SK-N-SH (cell line): ENCODE results near the gene LTBP2. TPM values are rescaled to one million over a fixed set of nuclear protein-coding genes. Genes with fewer than 3 reads are reported as not detected.
A peak's percentile ranks its signal among the peaks of the same experiment; 100 is the strongest.

Source experiments
- CTCF ChIA-PET: fragments of 300-600, 350-600 bp; formaldehyde crosslinking; extraction: SDS; loops from one replicate; lab custom pipeline; 2021; lab: Yijun Ruan, JAX
- POLR2A ChIA-PET: fragments of 350-600 bp; sonication (Branson Sonifier 250); formaldehyde crosslinking; extraction: SDS; loops from one replicate; lab custom pipeline; 2020; ENCODE audit warnings: antibody characterized with exemption, inconsistent platforms; lab: Yijun Ruan, JAX
- DNase-seq: peaks from one replicate; pipeline ENCODE4 v3.0.0; 2012
- H2AFZ ChIP-seq: fragments of 200-600 bp; sonication (generic); 2 replicates; pipeline ENCODE4 v1.8.1; 2016; ENCODE audit warnings: antibody characterized with exemption, mild to moderate bottlenecking, low read depth
- H3F3A ChIP-seq: fragments of 200-600 bp; sonication (generic); replicated peaks from 2 replicates; pipeline ENCODE3; 2016; ENCODE audit warnings: antibody characterized with exemption, mild to moderate bottlenecking; ENCODE audit not compliant: insufficient read depth
- H3K27ac ChIP-seq, 2 experiments: fragments of 200-500 bp in 1 of 2; fragments of 200-600 bp in 1 of 2; sonication (Bioruptor generic) in 1 of 2; sonication (generic), shearing (Covaris generic) in 1 of 2; 2 replicates each; pipeline versions ENCODE4 v1.5.1 to v1.6.1; 2014 to 2016; ENCODE audit warnings: low read depth in 2 of 2, inconsistent platforms in 1 of 2, low read length in 1 of 2, mild to moderate bottlenecking in 1 of 2, mixed read lengths in 1 of 2
- H3K27me3 ChIP-seq: fragments of 200-600 bp; sonication (generic), shearing (Covaris generic); 2 replicates; pipeline ENCODE4 v1.6.1; 2016; ENCODE audit warnings: mixed run types; ENCODE audit not compliant: insufficient read depth
- H3K36me3 ChIP-seq, 2 experiments: fragments of 200-500 bp in 1 of 2; fragments of 200-600 bp in 1 of 2; sonication (Bioruptor generic) in 1 of 2; sonication (generic) in 1 of 2; replicated peaks in 1 of 2; 2 replicates each; pipeline versions ENCODE3 to v1.5.1; 2014 to 2016; ENCODE audit warnings: low read length in 1 of 2, mild to moderate bottlenecking in 1 of 2; ENCODE audit not compliant: insufficient read depth in 2 of 2, control insufficient read depth in 1 of 2
- H3K4me1 ChIP-seq, 2 experiments: fragments of 200-500 bp in 1 of 2; fragments of 200-600 bp in 1 of 2; sonication (Bioruptor generic) in 1 of 2; sonication (generic), shearing (Covaris generic) in 1 of 2; 2 replicates each; pipeline versions ENCODE4 v1.5.1 to v1.6.1; 2014 to 2016; ENCODE audit warnings: low read depth in 1 of 2, low read length in 1 of 2, mixed run types in 1 of 2; ENCODE audit not compliant: insufficient read depth in 2 of 2, control insufficient read depth in 1 of 2
- H3K4me2 ChIP-seq: fragments of 200-600 bp; sonication (generic), shearing (Covaris generic); 2 replicates; pipeline ENCODE4 v1.6.1; 2017; ENCODE audit warnings: mixed run types
- H3K4me3 ChIP-seq, 2 experiments: fragments of 200-500 bp in 1 of 2; fragments of 200-600 bp in 1 of 2; sonication (Bioruptor generic) in 1 of 2; sonication (generic), shearing (Covaris generic) in 1 of 2; 2 replicates each; pipeline versions ENCODE4 v1.5.1 to v1.8.1; 2014 to 2016; ENCODE audit warnings: low read depth in 2 of 2, inconsistent platforms in 1 of 2, low read length in 1 of 2, mild to moderate bottlenecking in 1 of 2, mixed read lengths in 1 of 2, moderate library complexity in 1 of 2
- H3K79me2 ChIP-seq: fragments of 200-600 bp; sonication (generic); 2 replicates; pipeline ENCODE4 v1.8.1; 2017; ENCODE audit warnings: mild to moderate bottlenecking; ENCODE audit not compliant: insufficient read depth
- H3K9ac ChIP-seq: fragments of 200-600 bp; sonication (generic); 2 replicates; pipeline ENCODE4 v1.6.1; 2017; ENCODE audit warnings: mixed run types
- H3K9me2 ChIP-seq: fragments of 200-600 bp; sonication (generic); 2 replicates; pipeline ENCODE4 v1.6.1; 2017; ENCODE audit warnings: mixed run types
- H3K9me3 ChIP-seq: fragments of 200-600 bp; sonication (generic); 2 replicates; pipeline ENCODE4 v1.6.1; 2017; ENCODE audit warnings: mixed run types, mild to moderate bottlenecking, moderate library complexity
- H4K20me1 ChIP-seq: fragments of 200-600 bp; sonication (generic); 2 replicates; pipeline ENCODE4 v1.6.1; 2017; ENCODE audit warnings: mild to moderate bottlenecking, mixed run types; ENCODE audit not compliant: insufficient read depth
- ELF1 ChIP-seq: IDR thresholded peaks from 2 replicates; pipeline ENCODE4 v1.4.0; 2012
- EP300 ChIP-seq, 2 experiments: IDR thresholded peaks; 2 replicates each; pipeline versions ENCODE4 v1.4.0 to v1.6.1; 2012; ENCODE audit warnings: borderline replicate concordance in 1 of 2, low read depth in 1 of 2, low read length in 1 of 2
- FOSL2 ChIP-seq: IDR thresholded peaks from 2 replicates; pipeline ENCODE4 v1.4.0; 2012; ENCODE audit warnings: low read depth, mild to moderate bottlenecking, moderate library complexity, borderline replicate concordance
- GABPA ChIP-seq: IDR thresholded peaks from 2 replicates; pipeline ENCODE4 v1.4.0; 2012; ENCODE audit warnings: low read depth, mild to moderate bottlenecking
- MAX ChIP-seq: IDR thresholded peaks from 2 replicates; pipeline ENCODE4 v1.4.0; 2012; ENCODE audit warnings: low read depth
- MXI1 ChIP-seq: IDR thresholded peaks from 2 replicates; pipeline ENCODE4 v1.6.1; 2012; ENCODE audit warnings: mild to moderate bottlenecking, low read depth, low read length, improper control_type of control experiment
- RAD21 ChIP-seq: IDR thresholded peaks from 2 replicates; pipeline ENCODE4 v1.6.1; 2012; ENCODE audit warnings: mild to moderate bottlenecking, low read length
- RFX5 ChIP-seq: IDR thresholded peaks from 2 replicates; pipeline ENCODE4 v1.6.1; 2012; ENCODE audit warnings: mild to moderate bottlenecking, improper control_type of control experiment, low read length
- SMC3 ChIP-seq: IDR thresholded peaks from 2 replicates; pipeline ENCODE4 v1.6.1; 2012; ENCODE audit warnings: low read depth, low read length, improper control_type of control experiment
- TCF12 ChIP-seq: IDR thresholded peaks from 2 replicates; pipeline ENCODE4 v1.4.0; 2012
- WGBS: methylation state at CpG from one replicate; pipeline ENCODE4 v1.1.6; 2017; ENCODE audit warnings: low lambda C conversion rate; 5-methylcytosine and 5-hydroxymethylcytosine counted together
- polyA plus RNA-seq, 3 experiments: library from polyadenylated mRNA; depleted of rRNA; stranded (reverse); fragments of >200 nt; gene quantifications; 2 replicates each; pipeline ENCODE4 v1.2.3, GENCODE V29; 2012
- TF ChIP-seq, protein P1 (sequence below): fragments of 200-600 bp; sonication (generic); IDR thresholded peaks from 2 replicates; pipeline ENCODE4 v1.6.1; 2017; ENCODE audit warnings: antibody characterized with exemption, mild to moderate bottlenecking, moderate library complexity
- TF ChIP-seq, protein P2 (sequence below): fragments of 150-350 bp; IDR thresholded peaks from 2 replicates; pipeline ENCODE4 v1.6.1; 2017; ENCODE audit warnings: antibody characterized with exemption, low read length, low read depth, borderline replicate concordance
- TF ChIP-seq, protein P3 (sequence below): IDR thresholded peaks from 2 replicates; pipeline ENCODE4 v1.6.1; 2012; ENCODE audit warnings: mild to moderate bottlenecking, low read depth, low read length, moderate library complexity
- TF ChIP-seq, protein P4 (sequence below): IDR thresholded peaks from 2 replicates; pipeline ENCODE4 v1.4.0; 2012; ENCODE audit warnings: low read depth, borderline replicate concordance

Gene LTBP2
- polyA plus RNA-seq, 1 of the 3 experiments (the other 2 are of a cell fraction), result 58.8 TPM

DNA sequence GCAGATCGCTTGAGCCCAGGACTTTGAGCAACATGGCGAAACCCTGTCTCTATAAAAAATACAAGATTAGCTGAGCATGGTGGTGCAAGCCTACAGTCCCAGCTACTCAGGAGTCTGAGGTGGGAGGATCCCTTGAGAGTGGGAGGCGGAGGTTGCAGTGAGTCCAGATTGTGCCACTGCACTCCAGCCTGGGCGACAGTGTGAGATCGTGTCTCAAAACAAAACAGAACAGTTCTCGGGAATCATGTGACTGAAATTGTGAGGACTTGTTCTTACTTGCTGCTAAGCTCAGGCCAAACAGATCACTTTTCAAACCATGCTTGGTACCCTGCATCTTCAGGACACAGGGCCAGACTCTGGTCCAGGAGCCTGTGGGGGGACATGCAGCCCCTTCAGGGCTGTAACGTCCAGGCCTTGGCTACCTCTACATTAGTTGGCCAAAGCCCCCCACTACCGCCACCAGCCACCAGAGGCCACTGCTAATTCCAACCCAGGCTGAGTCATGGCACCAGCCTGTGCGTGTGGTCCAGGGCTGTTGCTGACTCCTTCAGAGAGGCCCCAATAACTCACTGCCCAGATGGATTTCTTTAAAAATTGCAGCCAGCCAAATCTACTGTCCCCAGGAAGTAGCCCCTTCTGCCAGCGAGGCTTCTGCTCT, 152.6 kb downstream of the LTBP2 start:
- Histone ChIP-seq H3F3A (no peaks in the 10 kb centered on the region), H3K27ac (no peak overlapping the region), H3K9me2 (no peaks in the 10 kb centered on the region), H3K79me2 (no peaks in the 10 kb centered on the region), H3K27me3 (peaks cover 6% of the 10 kb centered on the region; the same call in 1 of the 2 replicates), H2AFZ (no peak overlapping the region), H3K9me3 (no peaks in the 10 kb centered on the region), H3K36me3 (no peaks in the 10 kb centered on the region), H3K9ac (no peak overlapping the region), H3K4me1 (no peaks in the 10 kb centered on the region), H3K4me3 (no peak overlapping the region), H3K4me2 (no peak overlapping the region), H4K20me1 (no peaks in the 10 kb centered on the region)
- CTCF ChIA-PET, result interaction anchor here (0.8 to 2.5 kb wide), 8 partner anchors 8 to 153 kb away, joined by 3 to 14 read pairs (median 3); partner anchors contain the start of gene SYNDIG1L
- 67% methylated on average over 10 of the region's 10 CpGs for WGBS
- POLR2A ChIA-PET, result no interaction called here
- TF ChIP-seq MXI1, result no peak
- no peak for TF ChIP-seq ELF1
- TF ChIP-seq MAX, result no peak
- TF ChIP-seq, protein P1, sequence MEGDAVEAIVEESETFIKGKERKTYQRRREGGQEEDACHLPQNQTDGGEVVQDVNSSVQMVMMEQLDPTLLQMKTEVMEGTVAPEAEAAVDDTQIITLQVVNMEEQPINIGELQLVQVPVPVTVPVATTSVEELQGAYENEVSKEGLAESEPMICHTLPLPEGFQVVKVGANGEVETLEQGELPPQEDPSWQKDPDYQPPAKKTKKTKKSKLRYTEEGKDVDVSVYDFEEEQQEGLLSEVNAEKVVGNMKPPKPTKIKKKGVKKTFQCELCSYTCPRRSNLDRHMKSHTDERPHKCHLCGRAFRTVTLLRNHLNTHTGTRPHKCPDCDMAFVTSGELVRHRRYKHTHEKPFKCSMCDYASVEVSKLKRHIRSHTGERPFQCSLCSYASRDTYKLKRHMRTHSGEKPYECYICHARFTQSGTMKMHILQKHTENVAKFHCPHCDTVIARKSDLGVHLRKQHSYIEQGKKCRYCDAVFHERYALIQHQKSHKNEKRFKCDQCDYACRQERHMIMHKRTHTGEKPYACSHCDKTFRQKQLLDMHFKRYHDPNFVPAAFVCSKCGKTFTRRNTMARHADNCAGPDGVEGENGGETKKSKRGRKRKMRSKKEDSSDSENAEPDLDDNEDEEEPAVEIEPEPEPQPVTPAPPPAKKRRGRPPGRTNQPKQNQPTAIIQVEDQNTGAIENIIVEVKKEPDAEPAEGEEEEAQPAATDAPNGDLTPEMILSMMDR, result peak; percentile 67
- TF ChIP-seq, protein P2, sequence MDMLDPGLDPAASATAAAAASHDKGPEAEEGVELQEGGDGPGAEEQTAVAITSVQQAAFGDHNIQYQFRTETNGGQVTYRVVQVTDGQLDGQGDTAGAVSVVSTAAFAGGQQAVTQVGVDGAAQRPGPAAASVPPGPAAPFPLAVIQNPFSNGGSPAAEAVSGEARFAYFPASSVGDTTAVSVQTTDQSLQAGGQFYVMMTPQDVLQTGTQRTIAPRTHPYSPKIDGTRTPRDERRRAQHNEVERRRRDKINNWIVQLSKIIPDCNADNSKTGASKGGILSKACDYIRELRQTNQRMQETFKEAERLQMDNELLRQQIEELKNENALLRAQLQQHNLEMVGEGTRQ, result no peak
- TF ChIP-seq RFX5, result no peak
- peak; percentile 77 for TF ChIP-seq FOSL2
- peak; percentile 36 for TF ChIP-seq RAD21
- TF ChIP-seq, protein P3, sequence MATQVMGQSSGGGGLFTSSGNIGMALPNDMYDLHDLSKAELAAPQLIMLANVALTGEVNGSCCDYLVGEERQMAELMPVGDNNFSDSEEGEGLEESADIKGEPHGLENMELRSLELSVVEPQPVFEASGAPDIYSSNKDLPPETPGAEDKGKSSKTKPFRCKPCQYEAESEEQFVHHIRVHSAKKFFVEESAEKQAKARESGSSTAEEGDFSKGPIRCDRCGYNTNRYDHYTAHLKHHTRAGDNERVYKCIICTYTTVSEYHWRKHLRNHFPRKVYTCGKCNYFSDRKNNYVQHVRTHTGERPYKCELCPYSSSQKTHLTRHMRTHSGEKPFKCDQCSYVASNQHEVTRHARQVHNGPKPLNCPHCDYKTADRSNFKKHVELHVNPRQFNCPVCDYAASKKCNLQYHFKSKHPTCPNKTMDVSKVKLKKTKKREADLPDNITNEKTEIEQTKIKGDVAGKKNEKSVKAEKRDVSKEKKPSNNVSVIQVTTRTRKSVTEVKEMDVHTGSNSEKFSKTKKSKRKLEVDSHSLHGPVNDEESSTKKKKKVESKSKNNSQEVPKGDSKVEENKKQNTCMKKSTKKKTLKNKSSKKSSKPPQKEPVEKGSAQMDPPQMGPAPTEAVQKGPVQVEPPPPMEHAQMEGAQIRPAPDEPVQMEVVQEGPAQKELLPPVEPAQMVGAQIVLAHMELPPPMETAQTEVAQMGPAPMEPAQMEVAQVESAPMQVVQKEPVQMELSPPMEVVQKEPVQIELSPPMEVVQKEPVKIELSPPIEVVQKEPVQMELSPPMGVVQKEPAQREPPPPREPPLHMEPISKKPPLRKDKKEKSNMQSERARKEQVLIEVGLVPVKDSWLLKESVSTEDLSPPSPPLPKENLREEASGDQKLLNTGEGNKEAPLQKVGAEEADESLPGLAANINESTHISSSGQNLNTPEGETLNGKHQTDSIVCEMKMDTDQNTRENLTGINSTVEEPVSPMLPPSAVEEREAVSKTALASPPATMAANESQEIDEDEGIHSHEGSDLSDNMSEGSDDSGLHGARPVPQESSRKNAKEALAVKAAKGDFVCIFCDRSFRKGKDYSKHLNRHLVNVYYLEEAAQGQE, result no peak
- TF ChIP-seq SMC3, result peak; percentile 28; the same call in 1 of the 2 replicates
- no peak for TF ChIP-seq GABPA
- TF ChIP-seq TCF12, result no peak
- TF ChIP-seq EP300 (IDR thresholded peaks at IDR 0.05; ENCODE audit: borderline replicate concordance in 1 of 2, low read depth in 1 of 2, low read length in 1 of 2), result no peak
- TF ChIP-seq, protein P4, sequence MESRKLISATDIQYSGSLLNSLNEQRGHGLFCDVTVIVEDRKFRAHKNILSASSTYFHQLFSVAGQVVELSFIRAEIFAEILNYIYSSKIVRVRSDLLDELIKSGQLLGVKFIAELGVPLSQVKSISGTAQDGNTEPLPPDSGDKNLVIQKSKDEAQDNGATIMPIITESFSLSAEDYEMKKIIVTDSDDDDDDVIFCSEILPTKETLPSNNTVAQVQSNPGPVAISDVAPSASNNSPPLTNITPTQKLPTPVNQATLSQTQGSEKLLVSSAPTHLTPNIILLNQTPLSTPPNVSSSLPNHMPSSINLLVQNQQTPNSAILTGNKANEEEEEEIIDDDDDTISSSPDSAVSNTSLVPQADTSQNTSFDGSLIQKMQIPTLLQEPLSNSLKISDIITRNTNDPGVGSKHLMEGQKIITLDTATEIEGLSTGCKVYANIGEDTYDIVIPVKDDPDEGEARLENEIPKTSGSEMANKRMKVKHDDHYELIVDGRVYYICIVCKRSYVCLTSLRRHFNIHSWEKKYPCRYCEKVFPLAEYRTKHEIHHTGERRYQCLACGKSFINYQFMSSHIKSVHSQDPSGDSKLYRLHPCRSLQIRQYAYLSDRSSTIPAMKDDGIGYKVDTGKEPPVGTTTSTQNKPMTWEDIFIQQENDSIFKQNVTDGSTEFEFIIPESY, result no peak
- DNase-seq, result peak; percentile 54
